ENCODE measurements around the gene HSD17B11. TPM values are rescaled to one million over a fixed set of nuclear protein-coding genes. Genes with fewer than 3 reads are reported as not detected.
"Not testable (repeated sequence)": the region's sequence is repeated elsewhere in the genome, so short reads cannot be mapped to it uniquely, and the experiment has no call there.

HSD17B11 gene
- total RNA-seq, 4 donors from 2014 or later, result 15.3 to 34.9 (median 19.2) TPM

GRCh38 chr4:87406462-87406861, 15.5 kb upstream of the HSD17B11 start:
- Histone ChIP-seq H3K36me3 (no peaks in the 10 kb centered on the region), H3K4me3 (no peak overlapping the region), H3K27me3 (no peaks in the 10 kb centered on the region), H3K9me3 (no peaks in the 10 kb centered on the region), H3K27ac (no peak overlapping the region), H3K4me1 (no peaks in the 10 kb centered on the region)
- in situ Hi-C loops (cut with MboI; ENCODE audit: low sequenced_read_pairs in 4 of 4), result no loop called here
- intact Hi-C loops (cut with DNase I; ENCODE audit: low total_unique reads), result no loop called here
- ATAC-seq, result no peak
- DNase-seq, result no peak
- TF ChIP-seq CTCF (IDR thresholded peaks at IDR 0.05 in 4 of 5, conservative IDR thresholded peaks at IDR 0.05 in 1 of 5) (no peak), POLR2A (IDR thresholded peaks at IDR 0.05) (no peak)

- in situ Hi-C loops (cut with MboI; ENCODE audit: low sequenced_read_pairs in 4 of 4) (no loop called here), intact Hi-C loops (cut with DNase I; ENCODE audit: low total_unique reads) (no loop called here)
- H3K27me3 ChIP-seq, result no peaks in the 10 kb centered on the region
Observed at GRCh38 chr4:87405211-87405820, 14.3 kb upstream of the HSD17B11 start.

GRCh38 chr4:87403732-87404131, 12.7 kb upstream of the HSD17B11 start:
- H3K36me3 ChIP-seq; in situ Hi-C loops (cut with MboI; ENCODE audit: low sequenced_read_pairs in 4 of 4); H3K4me3 ChIP-seq; H3K9me3 ChIP-seq; DNase-seq; intact Hi-C loops (cut with DNase I; ENCODE audit: low total_unique reads); H3K27ac ChIP-seq; ATAC-seq; H3K4me1 ChIP-seq; H3K27me3 ChIP-seq: not testable (repeated sequence)

More at GRCh38 chr4:87405211-87405820, 14.3 kb upstream of the HSD17B11 start:
- no peaks in the 10 kb centered on the region for H3K4me1 ChIP-seq
- no peak overlapping the region for H3K4me3 ChIP-seq
- DNase-seq (no peak), ATAC-seq (no peak)
- no peaks in the 10 kb centered on the region for H3K9me3 ChIP-seq
- H3K27ac ChIP-seq, result no peak overlapping the region
- H3K36me3 ChIP-seq, result no peaks in the 10 kb centered on the region
- TF ChIP-seq POLR2A (IDR thresholded peaks at IDR 0.05) (no peak), CTCF (IDR thresholded peaks at IDR 0.05 in 4 of 5, conservative IDR thresholded peaks at IDR 0.05 in 1 of 5) (no peak)

- Histone ChIP-seq H3K4me3 (no peak overlapping the region), H3K9me3 (no peaks in the 10 kb centered on the region), H3K4me1 (no peaks in the 10 kb centered on the region), H3K27me3 (no peaks in the 10 kb centered on the region), H3K27ac (no peak overlapping the region), H3K36me3 (no peaks in the 10 kb centered on the region)
- intact Hi-C loops (cut with DNase I; ENCODE audit: low total_unique reads) (no loop called here), in situ Hi-C loops (cut with MboI; ENCODE audit: low sequenced_read_pairs in 4 of 4) (loop anchor here in 2 of 4 donors (25.0 kb wide), 1 partner anchor 437 kb away; the partner anchor contains the start of gene MEPE (in 2 of the 2))
- ATAC-seq, result no peak
- DNase-seq, result no peak
- TF ChIP-seq POLR2A (IDR thresholded peaks at IDR 0.05), result no peak
- TF ChIP-seq CTCF (IDR thresholded peaks at IDR 0.05 in 4 of 5, conservative IDR thresholded peaks at IDR 0.05 in 1 of 5), result no peak
Observed at GRCh38 chr4:87399954-87400353, 9.0 kb upstream of the HSD17B11 start.

GRCh38 chr4:87399148-87399547, 8.2 kb upstream of the HSD17B11 start:
- no peak for TF ChIP-seq POLR2A (IDR thresholded peaks at IDR 0.05)
- no peak for TF ChIP-seq CTCF (IDR thresholded peaks at IDR 0.05 in 4 of 5, conservative IDR thresholded peaks at IDR 0.05 in 1 of 5)
- in situ Hi-C loops (cut with MboI; ENCODE audit: low sequenced_read_pairs in 4 of 4), result loop anchor here in 2 of 4 donors (25.0 kb wide), 1 partner anchor 438 kb away; the partner anchor contains the start of gene MEPE (in 2 of the 2)

GRCh38 chr4:87395851-87396250, 4.9 kb upstream of the HSD17B11 start:
- H3K4me1 ChIP-seq; H3K27ac ChIP-seq; DNase-seq; intact Hi-C loops (cut with DNase I; ENCODE audit: low total_unique reads); H3K9me3 ChIP-seq; H3K36me3 ChIP-seq; H3K4me3 ChIP-seq; H3K27me3 ChIP-seq; ATAC-seq: not testable (repeated sequence)
- in situ Hi-C loops (cut with MboI; ENCODE audit: low sequenced_read_pairs in 4 of 4), result loop anchor here in 2 of 4 donors (25.0 kb wide), 1 partner anchor 441 kb away; the partner anchor contains the start of gene MEPE (in 2 of the 2)

More at GRCh38 chr4:87399148-87399547, 8.2 kb upstream of the HSD17B11 start:
- DNase-seq, result no peak
- H3K9me3 ChIP-seq, result no peaks in the 10 kb centered on the region
- ATAC-seq, result no peak
- H3K4me1 ChIP-seq, result no peaks in the 10 kb centered on the region
- intact Hi-C loops (cut with DNase I; ENCODE audit: low total_unique reads), result no loop called here
- no peak overlapping the region for H3K4me3 ChIP-seq
- H3K36me3 ChIP-seq, result no peaks in the 10 kb centered on the region
- no peaks in the 10 kb centered on the region for H3K27me3 ChIP-seq
- H3K27ac ChIP-seq, result no peak overlapping the region

- H3K27me3 ChIP-seq; H3K9me3 ChIP-seq; H3K4me1 ChIP-seq; ATAC-seq; H3K27ac ChIP-seq; H3K4me3 ChIP-seq; DNase-seq; H3K36me3 ChIP-seq; intact Hi-C loops (cut with DNase I; ENCODE audit: low total_unique reads): not testable (repeated sequence)
- in situ Hi-C loops (cut with MboI; ENCODE audit: low sequenced_read_pairs in 4 of 4), result loop anchor here in 2 of 4 donors (25.0 kb wide), 1 partner anchor 442 kb away; the partner anchor contains the start of gene MEPE (in 2 of the 2)
Observed at GRCh38 chr4:87395073-87395472, 4.1 kb upstream of the HSD17B11 start.

All from gastrocnemius medialis (tissue), 4 donors.